Lung (tissue), 12 donors: ENCODE measurements around the gene CDKL1. TPM values are rescaled to one million over a fixed set of nuclear protein-coding genes. Genes with fewer than 3 reads are reported as not detected.

ENCODE experiments used
- ATAC-seq: fragments of 200-7000 bp; cut with Tn5 transposase; one replicate; pipeline ENCODE4 v1.9.1; 2020; ENCODE audit warnings: moderate number of reproducible peaks; ENCODE audit not compliant: insufficient read depth, low FRiP score
- DNase-seq, 3 donors: peaks; one replicate each; pipeline ENCODE4 v3.0.0-alpha.2; 2013 to 2017
- H3K27ac ChIP-seq, 2 donors: one replicate each; pipeline ENCODE4 v1.5.1; 2013; ENCODE audit warnings: mild to moderate bottlenecking in 2 of 2, moderate library complexity in 2 of 2, control low read depth in 1 of 2, inconsistent platforms in 1 of 2, low read depth in 1 of 2, low read length in 1 of 2
- H3K27me3 ChIP-seq, 3 donors: one replicate each; pipeline ENCODE4 v1.5.1; 2013; ENCODE audit warnings: low read length in 2 of 3; ENCODE audit not compliant: control insufficient read depth in 3 of 3, insufficient read depth in 3 of 3
- H3K36me3 ChIP-seq, 4 donors: one replicate each; pipeline ENCODE4 v1.5.1; 2013; ENCODE audit warnings: low read length in 4 of 4, mild to moderate bottlenecking in 1 of 4, moderate library complexity in 1 of 4; ENCODE audit not compliant: control insufficient read depth in 4 of 4, insufficient read depth in 4 of 4
- H3K4me1 ChIP-seq, 5 donors: one replicate each; pipeline ENCODE4 v1.5.1; 2013; ENCODE audit warnings: low read length in 5 of 5, mild to moderate bottlenecking in 2 of 5, moderate library complexity in 1 of 5; ENCODE audit not compliant: control insufficient read depth in 5 of 5, insufficient read depth in 5 of 5
- H3K4me3 ChIP-seq: one replicate; pipeline ENCODE4 v1.5.1; 2013; ENCODE audit warnings: mild to moderate bottlenecking, control low read depth, moderate library complexity
- H3K9ac ChIP-seq, 2 donors: one replicate each; pipeline ENCODE4 v1.5.1; 2013; ENCODE audit warnings: low read length in 2 of 2, control low read depth in 1 of 2; ENCODE audit not compliant: insufficient read depth in 1 of 2
- H3K9me3 ChIP-seq, 4 donors: one replicate each; pipeline ENCODE4 v1.5.1; 2013; ENCODE audit warnings: low read length in 3 of 4, mild to moderate bottlenecking in 1 of 4, moderate library complexity in 1 of 4; ENCODE audit not compliant: control insufficient read depth in 4 of 4, insufficient read depth in 3 of 4
- WGBS, 2 donors: extraction: QIAGEN DNeasy Blood & Tissue Kit; methylation state at CpG; one replicate each; pipeline ENCODE4 v1.1.7; 2013; 5-methylcytosine and 5-hydroxymethylcytosine counted together
- polyA plus RNA-seq, 2 donors: library from polyadenylated mRNA; stranded (reverse); fragments of 200-250 nt; gene quantifications; one replicate each; pipeline ENCODE4 v1.2.1, GENCODE V29; 2013
- total RNA-seq, 2 donors: library from RNA; depleted of rRNA in 1 of 2; stranded (reverse); fragments of >200 nt in 1 of 2; gene quantifications; one replicate each; pipeline ENCODE4 v1.2.1, GENCODE V29; 2014 to 2021
- TF ChIP-seq, protein P1 (sequence below): IDR thresholded peaks from 2 replicates; pipeline ENCODE4 v1.5.1; 2012; ENCODE audit warnings: mild to moderate bottlenecking; ENCODE audit errors: control extremely low read depth, extremely low read depth
- donor health status: control.
- donor health status: control.
- donor health status: Bipolar disorder and iron deficiency.
- donor health status: healthy.
- donor health status: DM: yes; HTN: yes; CAD: no.

CDKL1 gene
- total and polyA plus RNA-seq, 4 donors, result 3.8 to 28.2 (median 16.3) TPM

DNA sequence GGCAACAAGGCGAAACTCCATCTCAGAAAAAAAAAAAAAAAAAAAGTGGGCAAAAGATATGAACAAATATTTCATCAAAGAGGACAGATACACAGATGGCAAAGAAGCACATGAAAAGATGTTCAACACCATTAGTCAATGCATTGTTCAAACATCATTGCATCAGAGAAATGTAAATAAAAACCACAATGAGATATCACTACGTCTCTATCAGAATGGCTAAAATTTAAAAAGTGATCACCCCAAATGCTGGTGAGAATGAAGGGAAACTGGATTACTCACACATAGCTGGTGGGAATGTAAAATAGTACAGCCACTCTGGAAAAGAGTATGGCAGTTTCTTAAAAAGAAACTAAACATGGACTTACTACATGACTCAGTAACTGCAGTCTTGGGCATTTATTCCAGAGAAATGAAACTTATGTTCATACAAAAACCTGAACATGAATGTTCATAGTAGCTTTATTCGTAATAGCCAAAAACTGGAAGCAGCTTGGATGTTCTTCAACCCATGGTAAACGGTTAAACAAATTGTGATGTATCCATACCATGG, 88.2 kb downstream of the CDKL1 start:
- TF ChIP-seq, protein P1, sequence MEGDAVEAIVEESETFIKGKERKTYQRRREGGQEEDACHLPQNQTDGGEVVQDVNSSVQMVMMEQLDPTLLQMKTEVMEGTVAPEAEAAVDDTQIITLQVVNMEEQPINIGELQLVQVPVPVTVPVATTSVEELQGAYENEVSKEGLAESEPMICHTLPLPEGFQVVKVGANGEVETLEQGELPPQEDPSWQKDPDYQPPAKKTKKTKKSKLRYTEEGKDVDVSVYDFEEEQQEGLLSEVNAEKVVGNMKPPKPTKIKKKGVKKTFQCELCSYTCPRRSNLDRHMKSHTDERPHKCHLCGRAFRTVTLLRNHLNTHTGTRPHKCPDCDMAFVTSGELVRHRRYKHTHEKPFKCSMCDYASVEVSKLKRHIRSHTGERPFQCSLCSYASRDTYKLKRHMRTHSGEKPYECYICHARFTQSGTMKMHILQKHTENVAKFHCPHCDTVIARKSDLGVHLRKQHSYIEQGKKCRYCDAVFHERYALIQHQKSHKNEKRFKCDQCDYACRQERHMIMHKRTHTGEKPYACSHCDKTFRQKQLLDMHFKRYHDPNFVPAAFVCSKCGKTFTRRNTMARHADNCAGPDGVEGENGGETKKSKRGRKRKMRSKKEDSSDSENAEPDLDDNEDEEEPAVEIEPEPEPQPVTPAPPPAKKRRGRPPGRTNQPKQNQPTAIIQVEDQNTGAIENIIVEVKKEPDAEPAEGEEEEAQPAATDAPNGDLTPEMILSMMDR, result no peak
- Histone ChIP-seq H3K27ac (no peak overlapping the region), H3K4me1 (peaks cover 0 to 9% (median 7%) of the 10 kb centered on the region in 5 donors), H3K4me3 (no peak overlapping the region), H3K36me3 (no peaks in the 10 kb centered on the region), H3K9ac (no peak overlapping the region), H3K27me3 (no peaks in the 10 kb centered on the region), H3K9me3 (no peaks in the 10 kb centered on the region)
- 80 to 83% methylated on average over 4 of the region's 4 CpGs for WGBS, 2 donors
- ATAC-seq, result no peak
- no peak for DNase-seq

DNA sequence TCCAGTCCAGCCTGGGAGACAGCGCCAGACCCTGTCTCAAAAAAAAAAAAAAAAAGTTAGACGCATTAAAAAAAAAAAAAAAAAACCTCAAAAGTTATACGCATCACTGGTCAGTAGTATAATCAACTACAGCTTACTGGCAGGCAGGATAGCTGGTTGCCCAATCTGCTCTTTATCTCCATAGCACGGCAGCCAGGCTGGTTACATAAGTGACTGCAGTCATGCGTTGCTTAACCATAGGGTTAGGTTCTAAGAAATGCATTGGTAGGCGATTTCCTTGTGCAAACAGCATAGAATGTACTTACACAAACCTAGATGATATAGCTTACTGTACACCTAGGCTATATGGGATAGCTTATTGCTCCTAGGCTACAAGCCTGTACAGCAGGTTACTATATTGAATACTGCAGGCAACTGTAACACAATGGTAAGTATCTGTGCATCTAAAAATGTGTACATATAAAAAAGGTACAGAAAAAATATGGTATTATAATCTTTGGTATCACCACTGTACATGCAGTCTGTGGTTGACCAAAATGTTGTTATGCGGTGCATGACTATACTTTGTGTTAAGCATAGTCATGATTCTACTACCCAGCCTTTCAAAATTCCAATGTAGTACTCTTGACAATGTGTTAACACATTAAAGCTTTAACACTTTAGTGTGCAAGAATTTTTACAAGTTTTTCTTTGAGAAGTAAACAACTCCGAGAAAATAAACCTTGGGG, 92.8 kb downstream of the CDKL1 start:
- DNase-seq, result peak; percentile 12 to 60 (median 45)
- WGBS, 2 donors, result 48 to 65% methylated on average over 8 of the region's 8 CpGs
- peaks cover 0 to 8% (median 2%) of the 10 kb centered on the region in 4 donors for H3K36me3 ChIP-seq
- peaks cover 0 to 3% (median 0%) of the 10 kb centered on the region in 5 donors for H3K4me1 ChIP-seq
- H3K27me3 ChIP-seq, result no peaks in the 10 kb centered on the region
- no peak overlapping the region for H3K27ac ChIP-seq
- H3K9ac ChIP-seq, result no peak overlapping the region
- ATAC-seq, result no peak
- TF ChIP-seq, protein P1, result no peak
- H3K9me3 ChIP-seq, result no peaks in the 10 kb centered on the region
- no peak overlapping the region for H3K4me3 ChIP-seq

DNA sequence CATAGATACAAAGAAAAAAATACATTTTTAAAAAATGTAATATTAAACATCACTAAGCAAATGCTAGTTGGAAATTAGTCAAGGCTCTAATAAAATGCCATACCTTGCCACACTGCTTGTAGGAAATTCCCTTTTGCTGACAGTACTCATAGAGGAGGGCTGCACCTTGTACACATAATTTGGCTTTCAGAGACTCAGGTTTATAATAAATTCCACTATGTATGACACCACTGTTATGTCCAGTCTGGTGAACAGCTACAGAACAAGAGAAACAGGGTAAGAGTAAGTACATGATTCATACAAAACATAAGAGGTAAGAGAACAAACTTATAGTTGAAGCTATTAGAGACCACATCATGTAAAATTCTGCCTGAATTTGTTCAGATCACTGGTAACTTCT, 94.8 kb downstream of the CDKL1 start:
- TF ChIP-seq, protein P1, result no peak
- Histone ChIP-seq H3K27ac (no peak overlapping the region), H3K27me3 (no peaks in the 10 kb centered on the region), H3K4me1 (peaks cover 0 to 3% (median 0%) of the 10 kb centered on the region in 5 donors), H3K36me3 (peaks cover 0 to 8% (median 2%) of the 10 kb centered on the region in 4 donors), H3K9ac (no peak overlapping the region), H3K4me3 (no peak overlapping the region), H3K9me3 (no peaks in the 10 kb centered on the region)
- no peak for DNase-seq
- no peak for ATAC-seq
